GM18951 (cell line): ENCODE results near the gene FRMD5.

ENCODE experiments used
- POLR2A ChIP-seq: IDR thresholded peaks from 4 replicates; pipeline ENCODE4 v1.6.1; 2011; ENCODE audit warnings: mild to moderate bottlenecking; ENCODE audit not compliant: insufficient read length, insufficient read depth; ENCODE audit errors: extremely low read depth
- in situ Hi-C: fragments of 300-500 bp; cut with MboI; formaldehyde crosslinking; loops from one replicate; pipeline ENCODE4 v1.12.0; 2022; ENCODE audit warnings: low sequenced_read_pairs, mixed read lengths, inconsistent platforms; ENCODE audit not compliant: unreplicated experiment

Gene FRMD5

DNA sequence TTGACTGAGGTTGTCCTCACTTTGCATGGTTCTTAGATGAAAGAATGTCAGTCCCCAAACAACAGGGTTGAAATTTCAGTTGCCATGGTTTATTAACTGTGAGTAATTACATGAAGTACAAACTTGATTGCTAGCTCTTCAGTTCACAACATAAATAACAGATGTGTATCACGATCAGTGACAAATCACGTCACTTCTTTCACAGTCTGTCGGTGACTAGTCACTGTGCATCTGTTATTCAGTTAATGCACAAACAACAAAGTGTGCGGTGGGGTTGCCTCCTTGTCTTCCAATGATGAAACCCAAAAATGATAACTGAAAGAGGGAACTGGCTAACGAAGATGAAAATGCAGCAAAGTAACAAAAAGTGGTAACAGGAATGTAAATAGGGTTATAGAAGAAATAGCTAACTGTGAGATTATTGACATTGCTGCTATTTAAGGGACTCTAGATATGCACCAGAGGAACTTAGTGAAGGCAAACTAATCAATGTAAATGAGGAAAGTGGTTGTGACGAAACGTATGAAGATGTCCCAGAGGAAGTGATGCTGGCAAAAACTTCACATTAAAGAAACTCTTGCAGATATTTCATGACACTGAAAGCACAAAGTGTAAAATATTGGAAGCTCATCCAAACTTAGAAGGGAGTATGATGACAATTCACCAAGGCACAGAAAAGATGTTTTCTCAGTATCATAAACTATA lies 208.9 kb downstream of the FRMD5 start:
- in situ Hi-C loops = no loop called here
- no peak for TF ChIP-seq POLR2A

DNA sequence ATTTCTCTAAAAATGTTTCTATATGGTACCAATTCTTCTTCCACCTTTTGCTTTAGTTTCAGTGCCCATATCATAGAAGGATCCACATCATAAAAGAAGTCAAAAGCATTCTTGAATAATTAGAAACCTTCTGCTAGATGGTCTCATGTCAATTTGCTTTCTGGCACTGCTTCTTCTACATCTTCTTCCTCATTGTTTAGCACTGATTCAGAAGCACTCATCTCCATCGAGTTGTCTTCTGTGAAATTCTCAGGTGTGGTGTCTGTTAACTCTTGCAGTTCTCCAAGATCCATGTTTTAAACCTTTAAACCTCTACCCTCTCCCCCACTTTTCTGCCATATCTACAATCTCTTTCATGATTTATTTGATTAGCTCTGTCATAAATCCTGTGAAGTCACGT lies 213.5 kb downstream of the FRMD5 start:
- TF ChIP-seq POLR2A = no peak

DNA sequence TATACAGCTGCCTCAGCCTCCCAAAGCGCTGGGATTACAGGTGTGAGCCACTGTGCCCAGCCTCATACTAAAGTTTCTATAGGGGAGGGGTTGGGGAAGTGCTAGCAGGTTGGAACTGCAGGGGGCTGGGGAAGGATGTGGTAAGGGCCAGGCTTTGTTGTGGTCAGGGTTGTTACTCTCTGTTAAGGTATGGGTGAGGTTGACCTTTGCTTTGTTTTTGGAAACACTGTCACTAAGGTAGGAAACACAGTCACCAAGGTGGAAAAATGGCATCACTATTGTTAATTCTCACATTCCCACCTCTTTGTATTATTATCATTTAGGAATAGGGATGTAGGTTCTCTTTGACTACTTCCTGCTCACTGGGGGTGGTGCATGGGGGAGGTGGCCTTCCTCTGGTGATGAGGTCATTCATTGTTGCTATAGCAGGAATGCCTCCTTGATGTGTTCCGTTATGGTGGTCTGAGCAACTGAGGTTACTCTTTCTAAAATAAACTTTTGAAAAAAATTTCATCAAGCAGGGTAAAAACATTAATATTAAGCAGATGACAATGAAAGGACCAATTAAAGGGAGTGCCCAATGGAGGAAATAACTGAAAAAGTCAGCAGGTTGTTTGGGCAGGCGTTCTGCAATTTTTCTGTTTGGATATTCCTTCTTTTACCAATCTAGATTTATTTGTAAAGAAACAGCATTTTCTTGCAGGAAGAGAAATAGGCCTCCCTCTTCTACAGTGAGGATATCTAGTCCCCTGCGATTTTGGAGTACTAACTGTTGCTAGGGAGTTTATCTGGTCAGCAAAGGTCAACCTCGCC lies 217.8 kb downstream of the FRMD5 start:
- no peak for TF ChIP-seq POLR2A
- in situ Hi-C loops = no loop called here

More for the DNA sequence above, 213.5 kb downstream of the FRMD5 start:
- in situ Hi-C loops = no loop called here

DNA sequence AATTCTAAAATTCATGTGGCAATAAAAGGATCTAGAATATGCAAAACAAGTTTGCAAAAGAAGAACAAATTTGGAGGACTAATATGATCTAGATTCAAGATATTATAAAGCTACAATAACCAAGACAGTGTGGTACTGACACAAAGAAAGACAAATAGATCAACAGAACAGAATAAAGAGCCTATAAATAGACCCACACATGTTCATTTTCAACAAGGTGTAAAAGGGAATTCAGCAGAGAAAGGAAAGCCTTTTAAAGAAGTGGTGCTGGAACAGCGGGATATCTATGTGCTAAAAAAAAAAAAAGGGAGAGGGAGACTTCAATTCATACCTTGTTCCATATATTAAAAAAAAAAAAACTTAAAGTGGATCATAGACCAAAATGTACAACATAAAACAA lies 219.3 kb downstream of the FRMD5 start:
- in situ Hi-C loops = no loop called here
- no peak for TF ChIP-seq POLR2A

DNA sequence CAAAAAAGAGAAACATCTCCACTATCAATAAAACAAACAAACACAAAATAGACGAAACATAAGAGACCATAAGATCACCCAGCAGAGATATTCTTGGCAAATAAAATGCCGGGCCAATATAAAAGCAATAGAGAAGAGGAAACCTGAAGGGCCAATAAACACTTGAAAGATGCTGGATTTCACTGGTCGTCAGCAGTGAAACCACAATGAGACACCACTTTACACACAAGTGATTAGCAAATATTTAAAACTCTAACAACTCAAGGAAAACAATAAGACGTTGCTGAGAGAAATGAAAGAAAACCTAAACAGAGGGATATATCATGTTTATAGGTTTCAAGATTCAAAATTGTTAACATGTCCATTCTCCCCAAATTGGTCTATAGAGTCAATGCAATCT lies 219.7 kb downstream of the FRMD5 start:
- in situ Hi-C loops = no loop called here
- no peak for TF ChIP-seq POLR2A

DNA sequence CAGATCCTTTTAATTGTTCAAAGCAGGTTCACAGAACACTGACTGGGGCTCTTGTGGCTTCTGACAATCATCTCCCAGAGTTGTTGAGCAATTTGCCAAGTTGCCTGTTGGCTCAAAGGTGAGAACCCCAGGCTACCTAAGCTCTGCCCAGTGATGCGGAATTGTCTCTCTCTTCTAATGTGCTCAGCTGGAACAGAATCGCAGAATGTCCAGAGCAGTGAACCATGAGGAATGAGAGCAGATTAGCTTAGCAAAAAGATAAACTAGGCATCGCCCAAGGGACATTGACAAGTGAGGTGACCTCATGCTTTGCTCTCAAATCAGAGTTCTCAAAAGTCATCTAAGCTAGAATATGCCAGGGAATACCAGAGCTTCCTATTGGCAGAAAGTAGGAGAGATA lies 220.2 kb downstream of the FRMD5 start:
- no peak for TF ChIP-seq POLR2A

DNA sequence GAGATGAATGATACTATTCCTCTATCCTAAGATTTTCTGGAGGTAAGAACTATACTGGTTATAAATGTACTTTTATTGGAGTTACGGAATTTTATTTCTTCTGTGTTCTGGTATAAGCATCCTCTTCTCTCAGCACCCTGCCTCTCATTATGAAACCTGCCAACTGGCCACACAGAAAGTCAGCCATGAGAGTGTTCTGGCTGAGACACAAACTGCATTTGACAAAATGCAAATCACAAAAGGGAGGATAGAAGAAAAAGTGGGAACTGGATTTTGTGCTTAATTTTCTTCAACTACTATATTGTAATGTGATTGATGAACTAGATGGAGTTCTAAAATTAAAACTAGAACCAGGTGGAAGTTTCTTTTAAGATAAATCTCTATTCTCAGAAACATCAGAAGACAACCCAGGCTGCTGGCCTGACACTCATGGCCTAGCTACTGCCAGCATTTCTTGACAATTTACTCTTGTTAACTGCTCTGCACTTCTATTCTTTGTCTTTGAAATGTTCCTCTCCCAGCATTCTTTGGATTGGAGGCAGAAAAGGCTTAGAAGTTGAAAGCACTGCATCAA lies 225.2 kb downstream of the FRMD5 start:
- TF ChIP-seq POLR2A = no peak
- in situ Hi-C loops = no loop called here

More for the DNA sequence above, 220.2 kb downstream of the FRMD5 start:
- in situ Hi-C loops = no loop called here

DNA sequence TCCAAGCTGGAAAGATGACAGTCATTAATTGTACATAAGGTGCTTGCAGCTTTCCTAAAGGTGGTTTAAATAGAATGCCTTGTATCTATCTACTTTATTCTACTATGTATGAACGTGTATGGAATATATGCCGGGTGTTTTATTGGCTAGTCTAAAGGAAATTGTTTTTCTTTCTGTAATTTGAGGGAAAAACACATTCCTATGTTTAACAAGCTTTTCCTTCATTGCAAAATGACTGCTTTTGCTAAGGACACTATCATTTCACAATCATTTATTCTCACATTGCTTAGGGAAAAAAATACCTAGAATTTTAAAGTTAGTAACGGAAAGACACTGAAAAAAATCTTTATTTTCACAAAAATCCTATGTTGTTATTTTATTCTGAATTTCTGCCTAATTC lies 226.5 kb downstream of the FRMD5 start:
- TF ChIP-seq POLR2A = no peak
- in situ Hi-C loops = no loop called here

DNA sequence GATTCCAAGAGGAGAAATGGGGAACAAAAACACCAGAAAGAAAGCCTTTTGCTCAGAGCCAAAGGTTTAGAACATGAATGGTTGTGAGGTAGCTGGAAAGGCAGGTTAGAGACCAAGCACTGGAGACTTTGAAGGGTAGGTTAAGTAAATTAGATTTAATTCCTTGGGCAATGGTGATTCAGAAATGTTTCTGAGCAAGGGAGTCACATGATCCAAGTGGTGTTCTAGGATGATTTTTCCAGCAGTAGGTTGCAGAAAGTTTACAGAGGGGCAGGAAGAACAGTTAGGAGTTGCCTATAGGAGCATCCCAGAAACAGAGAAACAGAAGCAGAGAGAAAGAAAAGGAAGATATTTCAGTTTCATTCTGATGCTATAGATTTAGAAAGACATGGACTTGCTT lies 228.4 kb downstream of the FRMD5 start:
- TF ChIP-seq POLR2A = no peak
- in situ Hi-C loops = no loop called here

DNA sequence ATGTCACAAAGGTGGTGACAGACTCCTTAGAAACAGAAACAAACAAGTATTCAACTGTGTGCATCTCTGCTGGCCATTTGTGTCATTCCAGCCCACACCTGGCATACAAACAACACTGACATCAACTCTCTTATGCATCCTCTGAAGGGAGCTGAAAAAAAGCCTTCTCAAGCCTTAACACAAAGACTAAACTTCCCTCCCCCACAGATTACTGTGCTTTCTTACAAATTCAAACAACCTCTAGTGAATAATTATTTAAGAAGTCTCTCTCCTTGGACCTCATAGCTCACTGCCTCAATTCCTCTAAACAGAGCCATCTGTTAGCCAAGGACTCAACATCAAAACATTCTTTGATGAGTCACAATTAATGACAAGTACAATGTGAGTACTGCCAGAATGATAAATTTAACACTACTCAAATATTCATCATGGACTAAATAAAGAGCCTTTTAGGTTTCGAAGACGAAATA lies 236.2 kb downstream of the FRMD5 start:
- in situ Hi-C loops = no loop called here
- no peak for TF ChIP-seq POLR2A

DNA sequence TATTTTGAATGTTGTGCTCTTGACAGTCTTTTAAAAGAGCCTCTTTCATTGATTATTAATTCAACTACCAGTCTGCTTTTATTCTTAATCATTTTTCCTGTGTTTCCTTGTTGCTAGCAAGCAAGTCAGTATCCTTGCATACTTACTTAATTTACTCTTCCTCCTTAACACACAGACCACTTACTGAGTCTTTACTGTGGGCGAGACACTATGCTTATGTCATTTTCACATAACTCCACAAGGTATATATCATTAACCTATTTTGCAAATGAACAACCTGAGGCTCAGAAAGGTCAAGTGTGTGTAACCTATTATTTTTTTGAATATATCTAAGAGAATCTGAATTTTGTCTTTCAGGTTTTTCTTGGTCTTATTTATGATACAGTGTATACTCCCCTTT lies 237.3 kb downstream of the FRMD5 start:
- in situ Hi-C loops = no loop called here
- no peak for TF ChIP-seq POLR2A

DNA sequence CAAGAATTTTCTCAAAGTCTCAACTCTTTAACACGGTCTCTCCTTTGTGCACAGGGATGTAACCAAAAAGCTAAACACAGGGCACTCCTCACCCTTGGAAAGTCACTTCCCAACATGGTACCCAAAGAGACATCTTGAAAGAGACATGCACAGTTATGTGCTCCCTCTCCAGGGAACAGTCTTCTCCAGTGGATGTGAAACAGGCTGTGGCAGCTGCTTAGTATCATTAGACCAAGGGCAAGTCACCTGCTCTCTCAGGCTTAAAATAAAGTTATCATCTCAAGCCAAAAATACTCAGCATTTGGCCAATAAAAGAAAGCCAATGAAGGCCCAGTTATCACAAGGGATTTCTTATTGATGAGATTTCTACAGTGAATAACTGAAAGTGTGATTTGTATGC lies 239.9 kb downstream of the FRMD5 start:
- TF ChIP-seq POLR2A = no peak
- in situ Hi-C loops = no loop called here

DNA sequence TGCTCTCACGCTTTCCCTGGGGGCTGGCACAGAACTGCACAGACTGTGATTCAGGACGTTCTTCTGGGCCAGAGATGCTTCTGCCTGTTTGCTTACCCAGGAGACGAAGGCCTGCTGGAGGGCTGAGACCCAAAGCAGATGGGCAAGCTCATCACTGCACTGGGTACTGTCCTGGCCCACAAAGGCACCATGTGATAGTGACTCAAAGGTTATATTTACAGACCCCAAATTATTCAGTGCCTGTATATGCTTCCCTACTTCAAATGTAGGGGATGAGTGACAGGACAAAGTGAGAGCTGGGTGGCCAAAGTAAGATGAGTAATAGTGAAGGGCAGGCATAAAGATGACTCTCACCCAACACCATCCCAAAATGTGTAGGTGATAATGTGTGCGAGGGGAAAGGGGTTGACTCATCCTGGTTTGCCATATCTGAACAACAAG lies 240.9 kb downstream of the FRMD5 start:
- TF ChIP-seq POLR2A = no peak
- in situ Hi-C loops = no loop called here
